GM12878 (cell line): ENCODE results near the gene TAF3.
A peak's percentile ranks its signal among the peaks of the same experiment; 100 is the strongest.

Source experiments
- CBX5 ChIP-seq: sonication (generic); IDR thresholded peaks from 2 replicates; pipeline ENCODE4 v1.6.1; 2016; ENCODE audit warnings: low read depth, moderate library complexity, mild to moderate bottlenecking, inconsistent platforms
- EGR1 ChIP-seq, 2 experiments: IDR thresholded peaks; 1 replicate in 1 of 2; 2 replicates in 1 of 2; pipeline ENCODE4 v1.6.1; 2011 to 2012; ENCODE audit warnings: low read depth in 2 of 2, low read length in 2 of 2, borderline replicate concordance in 1 of 2, mild to moderate bottlenecking in 1 of 2, moderate library complexity in 1 of 2
- HCFC1 ChIP-seq: fragments of 150-350 bp; IDR thresholded peaks from 2 replicates; pipeline ENCODE4 v1.6.1; 2014; ENCODE audit warnings: low read length
- POLR2AphosphoS5 ChIP-seq: IDR thresholded peaks from 2 replicates; pipeline ENCODE4 v1.6.1; 2011; ENCODE audit warnings: mild to moderate bottlenecking, low read length, inconsistent platforms
- SIX5 ChIP-seq: IDR thresholded peaks from 2 replicates; pipeline ENCODE4 v1.6.1; 2011; ENCODE audit warnings: mild to moderate bottlenecking, low read depth, low read length, moderate library complexity; ENCODE audit not compliant: severe bottlenecking
- SMC3 ChIP-seq: IDR thresholded peaks from 2 replicates; pipeline ENCODE4 v1.6.1; 2011; ENCODE audit warnings: low read length, improper control_type of control experiment, borderline replicate concordance
- TCF12 ChIP-seq: IDR thresholded peaks from 2 replicates; pipeline ENCODE4 v1.6.1; 2011; ENCODE audit warnings: low read depth, mild to moderate bottlenecking, low read length
- USF2 ChIP-seq: IDR thresholded peaks from 2 replicates; pipeline ENCODE4 v1.6.1; 2011; ENCODE audit warnings: low read depth, low read length, improper control_type of control experiment, borderline replicate concordance
- ZNF24 ChIP-seq: fragments of 450-650 bp; IDR thresholded peaks from 2 replicates; pipeline ENCODE4 v1.6.1; 2017; ENCODE audit warnings: antibody characterized with exemption, mild to moderate bottlenecking
- TF ChIP-seq, protein P1 (sequence below), 3 experiments: IDR thresholded peaks in 2 of 3; conservative IDR thresholded peaks in 1 of 3; 2 replicates each; pipeline ENCODE4 v1.5.1; 2011; ENCODE audit warnings: low read depth in 3 of 3, low read length in 3 of 3, mild to moderate bottlenecking in 3 of 3, control low read depth in 2 of 3, moderate library complexity in 2 of 3, inconsistent platforms in 1 of 3, mixed read lengths in 1 of 3; ENCODE audit not compliant: control insufficient read depth in 2 of 3, insufficient read depth in 1 of 3; ENCODE audit errors: extremely low read depth in 1 of 3
- TF ChIP-seq, protein P2 (sequence below): IDR thresholded peaks from 2 replicates; pipeline ENCODE4 v1.6.1; 2012; ENCODE audit warnings: mild to moderate bottlenecking, low read depth, low read length

DNA sequence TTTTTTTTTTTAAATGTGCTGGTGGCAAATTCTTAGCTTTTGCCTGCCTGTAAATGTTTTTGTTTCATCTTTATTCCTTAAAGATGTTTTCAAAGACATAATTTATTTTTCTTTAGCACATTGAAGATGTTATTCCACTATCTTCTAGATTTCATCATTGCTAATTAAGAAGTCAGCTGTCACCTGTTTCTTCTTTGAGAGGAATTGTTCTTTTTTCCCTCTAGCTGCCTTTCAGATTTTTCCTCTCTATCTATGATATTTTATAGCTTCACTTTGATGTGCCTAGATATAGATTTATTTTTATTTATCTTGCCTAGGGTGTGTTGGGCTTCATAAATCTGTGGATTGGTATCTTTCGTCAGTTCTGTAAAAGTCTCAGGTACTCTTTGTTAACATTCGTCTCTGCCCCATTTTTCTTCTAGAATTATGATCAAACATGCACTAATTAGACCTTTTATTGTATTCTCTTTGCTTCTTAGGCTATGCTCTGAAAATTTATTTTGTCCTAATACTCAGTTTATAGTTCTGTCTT, 186.2 kb downstream of the TAF3 start:
- TF ChIP-seq, protein P1, sequence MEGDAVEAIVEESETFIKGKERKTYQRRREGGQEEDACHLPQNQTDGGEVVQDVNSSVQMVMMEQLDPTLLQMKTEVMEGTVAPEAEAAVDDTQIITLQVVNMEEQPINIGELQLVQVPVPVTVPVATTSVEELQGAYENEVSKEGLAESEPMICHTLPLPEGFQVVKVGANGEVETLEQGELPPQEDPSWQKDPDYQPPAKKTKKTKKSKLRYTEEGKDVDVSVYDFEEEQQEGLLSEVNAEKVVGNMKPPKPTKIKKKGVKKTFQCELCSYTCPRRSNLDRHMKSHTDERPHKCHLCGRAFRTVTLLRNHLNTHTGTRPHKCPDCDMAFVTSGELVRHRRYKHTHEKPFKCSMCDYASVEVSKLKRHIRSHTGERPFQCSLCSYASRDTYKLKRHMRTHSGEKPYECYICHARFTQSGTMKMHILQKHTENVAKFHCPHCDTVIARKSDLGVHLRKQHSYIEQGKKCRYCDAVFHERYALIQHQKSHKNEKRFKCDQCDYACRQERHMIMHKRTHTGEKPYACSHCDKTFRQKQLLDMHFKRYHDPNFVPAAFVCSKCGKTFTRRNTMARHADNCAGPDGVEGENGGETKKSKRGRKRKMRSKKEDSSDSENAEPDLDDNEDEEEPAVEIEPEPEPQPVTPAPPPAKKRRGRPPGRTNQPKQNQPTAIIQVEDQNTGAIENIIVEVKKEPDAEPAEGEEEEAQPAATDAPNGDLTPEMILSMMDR (IDR thresholded peaks at IDR 0.05 in 2 of 3, conservative IDR thresholded peaks at IDR 0.05 in 1 of 3; ENCODE audit: control insufficient read depth in 2 of 3, extremely low read depth in 1 of 3, insufficient read depth in 1 of 3, low read depth in 3 of 3, low read length in 3 of 3), result no peak
- TF ChIP-seq HCFC1, result no peak
- TF ChIP-seq EGR1 (IDR thresholded peaks at IDR 0.05; ENCODE audit: borderline replicate concordance in 1 of 2, low read depth in 2 of 2, low read length in 2 of 2), result no peak
- TF ChIP-seq TCF12, result no peak
- TF ChIP-seq SIX5, result no peak
- no peak for TF ChIP-seq SMC3
- TF ChIP-seq ZNF24, result no peak
- TF ChIP-seq, protein P2, sequence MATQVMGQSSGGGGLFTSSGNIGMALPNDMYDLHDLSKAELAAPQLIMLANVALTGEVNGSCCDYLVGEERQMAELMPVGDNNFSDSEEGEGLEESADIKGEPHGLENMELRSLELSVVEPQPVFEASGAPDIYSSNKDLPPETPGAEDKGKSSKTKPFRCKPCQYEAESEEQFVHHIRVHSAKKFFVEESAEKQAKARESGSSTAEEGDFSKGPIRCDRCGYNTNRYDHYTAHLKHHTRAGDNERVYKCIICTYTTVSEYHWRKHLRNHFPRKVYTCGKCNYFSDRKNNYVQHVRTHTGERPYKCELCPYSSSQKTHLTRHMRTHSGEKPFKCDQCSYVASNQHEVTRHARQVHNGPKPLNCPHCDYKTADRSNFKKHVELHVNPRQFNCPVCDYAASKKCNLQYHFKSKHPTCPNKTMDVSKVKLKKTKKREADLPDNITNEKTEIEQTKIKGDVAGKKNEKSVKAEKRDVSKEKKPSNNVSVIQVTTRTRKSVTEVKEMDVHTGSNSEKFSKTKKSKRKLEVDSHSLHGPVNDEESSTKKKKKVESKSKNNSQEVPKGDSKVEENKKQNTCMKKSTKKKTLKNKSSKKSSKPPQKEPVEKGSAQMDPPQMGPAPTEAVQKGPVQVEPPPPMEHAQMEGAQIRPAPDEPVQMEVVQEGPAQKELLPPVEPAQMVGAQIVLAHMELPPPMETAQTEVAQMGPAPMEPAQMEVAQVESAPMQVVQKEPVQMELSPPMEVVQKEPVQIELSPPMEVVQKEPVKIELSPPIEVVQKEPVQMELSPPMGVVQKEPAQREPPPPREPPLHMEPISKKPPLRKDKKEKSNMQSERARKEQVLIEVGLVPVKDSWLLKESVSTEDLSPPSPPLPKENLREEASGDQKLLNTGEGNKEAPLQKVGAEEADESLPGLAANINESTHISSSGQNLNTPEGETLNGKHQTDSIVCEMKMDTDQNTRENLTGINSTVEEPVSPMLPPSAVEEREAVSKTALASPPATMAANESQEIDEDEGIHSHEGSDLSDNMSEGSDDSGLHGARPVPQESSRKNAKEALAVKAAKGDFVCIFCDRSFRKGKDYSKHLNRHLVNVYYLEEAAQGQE, result no peak
- no peak for TF ChIP-seq USF2
- TF ChIP-seq CBX5, result peak; percentile 93; the same call in 1 of the 2 replicates
- TF ChIP-seq POLR2AphosphoS5, result no peak
